ENCODE data around the gene IL23R.

The IL23R gene

DNA sequence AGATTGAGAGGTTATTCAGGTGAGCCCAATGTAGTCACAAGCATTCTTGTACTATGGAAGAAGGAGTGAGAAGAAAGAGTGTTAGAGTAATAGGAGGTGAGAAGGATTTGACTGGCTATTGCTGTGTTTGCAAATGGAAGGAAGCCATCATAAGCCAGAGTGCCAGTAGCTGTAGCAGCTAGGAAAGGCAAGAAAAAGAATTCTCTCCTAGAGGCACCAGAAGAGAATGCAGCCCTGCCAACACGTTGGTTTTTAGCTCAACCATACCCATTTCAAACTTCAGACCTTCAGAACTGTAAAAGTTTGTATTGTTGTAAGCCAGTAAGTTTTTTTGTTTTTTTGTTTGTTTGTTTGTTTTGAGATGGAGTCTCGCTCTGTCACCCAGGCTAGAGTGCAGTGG is 132.5 kb downstream of the IL23R start:
- no peak for DNase-seq

DNA sequence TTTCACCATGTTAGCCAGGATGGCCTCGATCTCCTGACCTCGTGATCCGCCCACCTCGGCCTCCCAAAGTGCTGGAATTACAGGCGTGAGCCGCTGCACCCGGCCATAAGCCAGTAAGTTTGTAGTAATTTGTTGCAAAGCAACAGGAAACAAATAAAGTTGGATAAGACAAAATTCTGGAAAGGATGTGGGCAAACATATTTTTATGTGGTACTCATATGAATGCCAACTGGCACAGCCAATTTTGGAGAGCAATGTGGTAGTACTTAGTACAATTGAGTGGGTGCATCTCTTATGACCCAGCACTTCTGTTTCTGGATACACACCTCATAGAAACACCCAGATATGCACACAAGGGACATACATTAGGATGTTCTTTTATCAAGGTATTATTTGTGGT is 133.0 kb downstream of the IL23R start:
- no peak for DNase-seq

DNA sequence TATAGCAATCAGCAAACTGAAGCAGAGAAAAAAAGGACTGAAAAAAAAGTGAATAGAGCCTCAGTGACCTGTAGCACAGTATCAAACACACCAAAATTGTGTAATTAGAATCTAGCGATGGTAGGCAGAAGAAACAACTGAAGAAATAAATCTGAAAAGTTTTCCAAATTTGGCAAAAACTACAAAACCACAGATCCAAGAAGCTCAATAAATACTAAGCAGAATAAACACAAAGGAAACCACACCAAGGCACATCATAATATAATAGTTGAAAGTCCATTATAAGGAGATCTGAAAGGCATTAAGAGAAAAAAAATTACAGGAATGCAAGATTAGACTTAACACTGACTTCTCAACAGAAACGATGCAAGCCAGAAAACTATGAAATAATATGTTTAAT is 134.3 kb downstream of the IL23R start:
- no peak for DNase-seq

DNA sequence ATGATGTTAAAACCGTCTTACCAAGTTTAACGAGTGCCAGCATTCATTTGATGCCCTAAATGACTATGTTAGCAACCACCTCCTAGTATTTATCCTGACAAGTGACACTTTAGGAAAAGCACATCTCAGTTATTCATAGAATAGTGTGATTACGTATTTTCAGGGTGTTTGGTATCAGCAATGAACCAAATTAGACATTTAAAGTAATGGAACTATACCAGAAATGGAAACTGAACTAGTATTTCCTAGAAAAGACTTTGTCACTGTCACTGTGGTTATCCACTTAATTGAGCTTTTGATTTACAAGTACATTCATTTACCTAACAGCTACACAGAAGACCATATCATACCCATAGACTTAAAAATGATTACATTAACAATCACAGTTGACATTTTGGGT is 137.8 kb downstream of the IL23R start:
- DNase-seq = no peak

DNA sequence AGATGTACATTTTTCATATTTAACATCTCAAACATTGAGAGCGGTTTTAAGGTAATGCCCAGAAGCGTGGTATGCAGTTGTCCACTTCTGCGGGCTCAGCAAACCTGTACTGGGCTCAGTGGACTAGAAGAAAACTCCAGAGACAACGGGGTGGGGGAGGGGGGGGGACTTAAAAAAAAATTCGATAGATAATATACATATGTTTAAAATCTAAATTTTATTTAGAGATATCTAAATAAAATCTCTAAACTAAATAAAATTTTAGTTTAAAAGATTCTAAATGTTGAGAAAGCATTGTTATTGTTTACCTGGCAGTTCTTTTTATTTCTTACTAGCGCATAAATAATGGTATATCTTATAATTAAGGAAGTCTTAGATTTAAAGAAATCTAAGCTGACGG is 140.3 kb downstream of the IL23R start:
- no peak for DNase-seq

DNA sequence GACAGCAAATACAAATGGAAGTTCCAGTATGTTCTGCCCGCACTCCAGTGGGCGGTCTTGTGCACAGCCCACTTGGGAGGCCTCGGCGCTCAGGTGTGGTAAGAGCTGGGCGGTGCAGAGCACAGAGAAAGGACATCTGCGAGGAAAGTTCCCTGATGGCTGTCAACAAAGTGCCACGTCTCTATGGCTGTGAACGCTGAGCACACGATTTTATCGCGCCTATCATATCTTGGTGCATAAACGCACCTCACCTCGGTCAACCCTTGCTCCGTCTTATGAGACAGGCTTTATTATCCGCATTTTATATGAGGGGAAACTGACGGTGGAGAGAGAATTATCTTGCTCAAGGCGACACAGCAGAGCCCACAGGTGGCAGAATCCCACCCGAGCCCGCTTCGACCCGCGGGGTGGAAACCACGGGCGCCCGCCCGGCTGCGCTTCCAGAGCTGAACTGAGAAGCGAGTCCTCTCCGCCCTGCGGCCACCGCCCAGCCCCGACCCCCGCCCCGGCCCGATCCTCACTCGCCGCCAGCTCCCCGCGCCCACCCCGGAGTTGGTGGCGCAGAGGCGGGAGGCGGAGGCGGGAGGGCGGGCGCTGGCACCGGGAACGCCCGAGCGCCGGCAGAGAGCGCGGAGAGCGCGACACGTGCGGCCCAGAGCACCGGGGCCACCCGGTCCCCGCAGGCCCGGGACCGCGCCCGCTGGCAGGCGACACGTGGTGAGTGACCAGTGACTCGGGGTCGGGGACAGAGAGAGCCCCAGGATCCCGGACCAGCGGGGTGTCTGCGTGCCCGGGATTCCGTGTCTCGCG is 141.2 kb downstream of the IL23R start, which contains the start of gene IL12RB2:
TSS of gene IL12RB2 (plus strand) at position 623 of the 810 bp plus-strand sequence. CDS start 12,496 bp downstream, outside the sequence.
- peak in 2 of 56 donors; percentile 6 to 8 for DNase-seq

DNA sequence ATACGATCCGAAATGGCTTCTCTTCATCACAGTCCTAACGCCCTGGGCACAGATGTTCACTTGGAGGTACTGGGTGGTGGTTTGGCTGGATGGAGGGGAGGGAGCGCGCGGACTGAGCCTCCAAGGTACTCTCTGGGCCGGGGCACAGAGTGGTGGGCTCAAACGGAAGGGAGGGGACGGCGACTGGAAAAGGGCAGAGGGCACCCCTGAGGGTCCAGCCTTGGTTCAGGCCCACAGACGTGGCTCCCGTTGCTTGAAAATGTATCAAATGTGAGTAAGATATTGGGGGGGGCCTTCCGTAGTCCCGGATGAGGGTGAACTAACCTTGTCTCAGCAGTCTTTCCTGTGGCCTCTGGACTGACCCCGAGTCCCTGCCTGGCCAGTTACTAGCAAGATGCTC is 141.9 kb downstream of the IL23R start:
- DNase-seq = no peak
